Measurements from ENCODE around the gene CTIF.

DNA sequence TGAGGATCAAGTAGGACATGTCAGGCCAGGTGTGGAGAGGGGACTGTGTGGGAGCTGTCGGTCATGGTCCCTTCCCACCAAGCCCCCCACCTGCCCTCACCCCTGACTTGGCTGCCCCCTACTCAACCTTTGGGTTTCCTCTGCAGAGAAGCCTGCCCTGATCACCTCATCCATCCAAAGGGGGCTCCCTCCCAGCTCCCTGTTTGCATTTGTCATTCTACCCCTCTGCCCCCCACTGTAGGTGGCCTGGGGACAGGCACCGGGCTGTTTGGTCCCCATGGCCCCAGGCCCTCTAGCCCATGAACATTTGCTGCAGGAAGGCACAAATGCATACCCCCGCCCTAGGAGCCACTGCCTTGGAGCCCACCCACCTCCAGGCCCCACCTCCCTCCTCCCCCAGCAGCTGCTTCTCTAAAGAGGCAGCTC lies 296.9 kb downstream of the CTIF start:
- TF ChIP-seq POLR2AphosphoS5 (IDR thresholded peaks at IDR 0.05; ENCODE audit: borderline replicate concordance, low read depth, low read length), result no peak
- no peak for TF ChIP-seq EZH2 (IDR thresholded peaks at IDR 0.05)
- TF ChIP-seq FOXP2 (optimal IDR thresholded peaks at IDR 0.05; ENCODE audit: control extremely low read depth, extremely low read length, insufficient read depth), result no peak
